GM13977 (cell line): ENCODE data around the gene KRTAP5-2.

Experiments
- DNase-seq: peaks from one replicate; pipeline ENCODE4 v3.0.0; 2012; ENCODE audit warnings: low spot score
- in situ Hi-C: fragments of 300-500 bp; cut with MboI; formaldehyde crosslinking; loops from one replicate; pipeline ENCODE4 v1.12.0; 2022; ENCODE audit warnings: low sequenced_read_pairs, low pct_unique_long_range_greater_than_20kb, mixed read lengths, inconsistent platforms; ENCODE audit not compliant: unreplicated experiment
- TF ChIP-seq, protein P1 (sequence below): IDR thresholded peaks from 2 replicates; pipeline ENCODE4 v1.5.1; 2012; ENCODE audit warnings: mild to moderate bottlenecking, control low read depth; ENCODE audit not compliant: insufficient read depth; ENCODE audit errors: extremely low read depth, missing control alignments

The KRTAP5-2 gene

DNA sequence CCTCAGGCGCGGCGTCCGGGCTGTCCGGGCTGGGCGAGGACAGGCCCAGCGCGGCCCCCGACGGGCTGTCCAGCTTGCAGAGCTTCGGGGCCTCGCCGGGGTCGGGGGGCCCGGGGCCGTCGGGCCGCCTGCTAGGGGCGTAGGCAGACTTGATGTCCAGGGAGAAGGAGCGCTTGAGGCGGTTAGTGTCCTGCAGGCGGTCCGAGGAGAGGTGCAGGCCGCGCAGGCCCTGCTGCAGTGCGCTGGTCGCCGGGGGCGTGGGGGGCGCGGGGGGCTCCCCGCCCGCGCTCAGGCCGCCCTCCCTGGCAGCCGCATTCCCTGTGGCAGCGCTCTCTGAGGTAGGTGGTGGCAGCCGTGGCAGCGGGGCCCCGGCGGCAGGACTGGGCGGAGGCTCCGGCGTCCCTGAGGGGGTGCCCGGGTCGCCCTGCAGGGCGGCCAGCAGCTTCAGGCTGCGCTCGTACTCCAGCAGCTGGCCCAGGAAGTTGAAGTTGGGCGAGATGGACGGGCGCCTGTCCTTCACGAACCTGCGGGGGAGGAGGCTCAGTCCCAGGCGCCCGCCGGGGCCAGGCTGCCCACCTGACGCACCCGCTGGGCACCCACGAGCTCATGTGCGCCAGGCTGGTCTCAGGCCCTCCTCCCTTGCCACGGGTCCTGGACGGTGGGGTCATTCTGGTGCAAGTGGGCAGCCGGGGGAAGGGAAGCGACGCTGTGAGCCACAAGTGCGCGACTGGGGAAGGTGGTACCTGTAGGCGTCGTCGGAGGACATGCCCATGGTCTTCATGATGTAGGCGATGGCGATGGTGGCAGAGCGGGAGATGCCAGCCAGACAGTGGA, 40.8 kb downstream of the KRTAP5-2 start:
- in situ Hi-C loops = no loop called here
- TF ChIP-seq, protein P1, sequence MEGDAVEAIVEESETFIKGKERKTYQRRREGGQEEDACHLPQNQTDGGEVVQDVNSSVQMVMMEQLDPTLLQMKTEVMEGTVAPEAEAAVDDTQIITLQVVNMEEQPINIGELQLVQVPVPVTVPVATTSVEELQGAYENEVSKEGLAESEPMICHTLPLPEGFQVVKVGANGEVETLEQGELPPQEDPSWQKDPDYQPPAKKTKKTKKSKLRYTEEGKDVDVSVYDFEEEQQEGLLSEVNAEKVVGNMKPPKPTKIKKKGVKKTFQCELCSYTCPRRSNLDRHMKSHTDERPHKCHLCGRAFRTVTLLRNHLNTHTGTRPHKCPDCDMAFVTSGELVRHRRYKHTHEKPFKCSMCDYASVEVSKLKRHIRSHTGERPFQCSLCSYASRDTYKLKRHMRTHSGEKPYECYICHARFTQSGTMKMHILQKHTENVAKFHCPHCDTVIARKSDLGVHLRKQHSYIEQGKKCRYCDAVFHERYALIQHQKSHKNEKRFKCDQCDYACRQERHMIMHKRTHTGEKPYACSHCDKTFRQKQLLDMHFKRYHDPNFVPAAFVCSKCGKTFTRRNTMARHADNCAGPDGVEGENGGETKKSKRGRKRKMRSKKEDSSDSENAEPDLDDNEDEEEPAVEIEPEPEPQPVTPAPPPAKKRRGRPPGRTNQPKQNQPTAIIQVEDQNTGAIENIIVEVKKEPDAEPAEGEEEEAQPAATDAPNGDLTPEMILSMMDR = no peak
- peak; percentile 33 for DNase-seq

DNA sequence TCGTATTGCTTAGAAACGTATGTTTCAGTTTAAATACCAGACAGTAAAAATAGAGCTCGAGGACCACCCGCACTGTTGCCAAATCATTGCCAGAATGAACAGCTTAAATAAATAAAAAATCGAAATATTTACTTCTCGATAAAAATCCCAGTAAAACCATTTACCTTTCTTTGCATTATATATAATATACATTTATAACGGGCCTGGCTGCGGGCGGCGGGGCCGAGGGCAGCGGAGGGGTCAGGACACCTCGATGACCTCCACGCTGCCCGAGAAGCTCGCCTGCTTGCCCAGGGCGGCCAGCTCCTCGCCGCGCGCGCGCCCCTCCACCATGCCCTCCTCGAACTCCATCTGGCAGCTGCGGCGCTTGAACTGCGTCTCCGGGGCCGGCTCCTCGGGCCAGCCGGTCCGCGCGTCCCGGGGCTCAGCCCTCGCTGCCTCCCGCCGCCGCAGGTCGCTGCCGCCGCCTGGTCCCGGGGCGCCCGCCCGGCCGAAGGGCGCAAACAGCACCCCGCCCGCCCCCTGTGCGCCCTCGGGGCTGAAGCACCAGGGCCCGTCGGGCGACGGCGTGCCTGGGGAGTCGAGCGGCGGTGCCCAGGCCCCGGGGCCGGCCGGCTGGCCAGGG, 41.7 kb downstream of the KRTAP5-2 start:
- in situ Hi-C loops = no loop called here

DNA sequence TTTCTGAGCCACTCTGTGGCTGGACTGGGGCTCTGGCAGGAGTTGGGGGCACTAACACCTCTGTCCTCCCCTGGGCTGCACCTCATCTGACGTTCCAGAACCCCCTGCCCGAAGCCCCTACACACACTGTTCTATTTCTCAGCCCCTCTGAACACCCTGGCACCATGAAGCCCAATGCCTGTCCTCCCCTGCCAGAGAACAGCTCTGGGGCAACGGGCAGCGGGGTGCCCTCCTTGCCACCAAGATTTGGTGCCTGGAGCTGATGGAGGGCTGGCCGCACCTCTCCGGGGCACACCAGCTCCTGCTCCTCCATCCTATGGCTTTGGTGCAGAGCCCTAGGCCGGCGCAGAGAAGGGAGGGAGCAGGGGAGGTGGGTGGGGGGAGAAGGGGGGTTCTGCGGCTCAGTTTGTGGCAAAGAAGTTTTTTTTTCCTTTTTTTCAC, 42.4 kb downstream of the KRTAP5-2 start:
- no peak for DNase-seq
- TF ChIP-seq, protein P1 = no peak
- in situ Hi-C loops = no loop called here

More for the DNA sequence above, 41.7 kb downstream of the KRTAP5-2 start:
- TF ChIP-seq, protein P1 = no peak
- DNase-seq = no peak

DNA sequence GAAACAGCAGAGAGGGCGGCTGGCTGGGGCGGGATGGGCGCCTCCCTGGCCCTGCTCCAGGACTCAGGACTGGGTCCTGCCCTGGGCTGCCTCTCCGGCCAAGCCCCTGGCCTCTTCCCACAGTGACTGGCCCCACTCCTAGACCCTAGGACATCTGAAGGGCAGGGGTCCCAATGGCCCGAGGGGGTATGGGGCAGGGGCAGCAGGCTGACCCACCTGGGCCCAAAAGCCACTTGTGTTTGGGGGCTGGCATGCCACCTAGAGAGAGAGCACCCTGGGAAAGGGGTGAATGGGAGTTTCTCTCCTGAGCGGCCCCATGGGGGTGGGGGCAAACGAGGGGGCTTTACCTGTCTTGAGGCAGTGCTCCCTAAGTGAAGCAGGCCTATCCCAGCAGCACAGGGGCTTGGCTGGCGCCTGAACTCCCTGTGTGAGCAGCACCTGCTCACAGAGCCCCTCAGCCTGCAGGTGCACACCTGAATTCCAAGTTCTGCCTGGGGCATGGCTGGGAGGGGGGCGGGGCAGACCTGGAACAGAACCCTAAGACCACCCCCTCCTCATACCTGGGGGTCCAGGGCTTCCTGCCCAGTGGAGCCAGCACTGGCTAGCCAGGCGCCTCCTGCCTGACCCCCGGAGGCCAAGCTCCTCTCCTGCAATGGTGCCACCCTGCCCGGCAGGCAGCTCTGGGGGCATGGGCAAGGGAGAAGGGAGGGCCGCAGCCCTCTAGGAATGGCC, 42.9 kb downstream of the KRTAP5-2 start:
- in situ Hi-C loops = no loop called here
- TF ChIP-seq, protein P1 = no peak
- DNase-seq = no peak

DNA sequence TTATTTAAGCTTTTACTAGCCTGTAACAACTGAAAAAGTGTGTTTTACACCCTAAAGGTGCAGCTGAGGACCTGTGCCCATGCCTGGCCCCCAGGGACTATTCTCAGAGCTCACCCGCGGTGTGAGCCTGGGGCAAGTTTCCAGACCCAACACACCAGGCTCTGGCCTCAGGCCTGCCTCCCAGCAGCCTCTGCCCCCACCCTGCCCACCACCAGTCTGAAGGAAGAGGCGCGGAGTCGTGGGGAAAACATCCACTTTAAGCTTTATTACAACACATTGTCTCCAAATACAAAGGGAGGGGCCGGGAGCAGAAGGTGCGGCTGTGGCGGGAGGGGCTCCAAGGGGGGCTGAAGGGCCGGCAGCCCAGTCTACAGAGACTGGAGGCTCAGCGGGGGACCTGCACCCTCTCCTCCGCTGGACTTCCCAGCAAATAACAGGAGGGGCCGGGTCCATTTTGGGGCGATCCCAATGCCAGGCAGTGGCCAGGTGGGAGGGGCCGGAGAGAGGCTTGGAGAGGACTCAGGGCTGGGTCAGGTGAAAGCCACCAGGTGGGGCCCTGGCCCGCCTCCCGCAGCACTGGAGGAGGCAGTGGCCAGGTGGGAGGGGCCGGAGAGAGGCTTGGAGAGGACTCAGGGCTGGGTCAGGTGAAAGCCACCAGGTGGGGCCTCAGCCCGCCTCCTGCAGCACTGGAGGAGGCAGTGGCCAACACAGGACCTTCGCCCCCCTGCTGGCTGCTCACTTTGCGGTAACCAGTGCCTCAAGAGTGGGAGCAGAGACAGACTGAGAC, 44.1 kb downstream of the KRTAP5-2 start:
- DNase-seq = no peak
- TF ChIP-seq, protein P1 = no peak
- in situ Hi-C loops = no loop called here
